ENCODE results near the gene ATAT1.

The ATAT1 gene

DNA sequence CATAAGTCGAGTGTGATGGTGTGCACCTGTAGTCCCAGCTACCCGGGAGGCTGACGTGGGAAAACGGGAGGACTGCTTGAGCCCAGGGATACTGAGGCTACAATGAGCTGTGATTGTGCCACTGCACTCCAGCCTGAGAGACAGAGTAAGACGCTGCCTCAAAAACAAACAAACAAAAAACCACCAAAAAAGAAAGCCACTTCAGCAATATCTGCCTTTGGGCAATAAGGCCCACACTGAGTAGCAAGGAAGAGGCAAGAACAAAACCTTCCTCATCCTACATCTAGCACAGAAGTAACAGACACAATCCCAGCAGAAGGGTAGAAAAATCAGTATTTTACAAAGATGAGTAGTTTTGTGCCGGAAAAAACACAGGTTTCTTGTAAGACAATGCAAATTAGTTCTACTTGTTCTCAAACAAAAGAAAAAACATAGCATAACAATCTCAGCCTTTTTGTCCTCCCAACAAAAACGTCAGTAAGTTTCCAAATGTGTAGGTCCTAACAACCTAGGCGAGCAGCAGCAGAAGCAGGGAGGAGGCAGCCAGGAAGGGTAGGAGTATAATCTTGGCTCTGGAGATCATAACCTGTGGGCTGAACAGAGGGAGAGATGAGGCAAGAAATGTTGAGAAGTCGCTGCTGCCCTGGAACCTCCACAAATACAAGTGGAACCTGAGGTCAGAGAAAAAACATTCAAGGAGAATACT lies 15.4 kb upstream of the ATAT1 start:
- TF ChIP-seq, protein P1, sequence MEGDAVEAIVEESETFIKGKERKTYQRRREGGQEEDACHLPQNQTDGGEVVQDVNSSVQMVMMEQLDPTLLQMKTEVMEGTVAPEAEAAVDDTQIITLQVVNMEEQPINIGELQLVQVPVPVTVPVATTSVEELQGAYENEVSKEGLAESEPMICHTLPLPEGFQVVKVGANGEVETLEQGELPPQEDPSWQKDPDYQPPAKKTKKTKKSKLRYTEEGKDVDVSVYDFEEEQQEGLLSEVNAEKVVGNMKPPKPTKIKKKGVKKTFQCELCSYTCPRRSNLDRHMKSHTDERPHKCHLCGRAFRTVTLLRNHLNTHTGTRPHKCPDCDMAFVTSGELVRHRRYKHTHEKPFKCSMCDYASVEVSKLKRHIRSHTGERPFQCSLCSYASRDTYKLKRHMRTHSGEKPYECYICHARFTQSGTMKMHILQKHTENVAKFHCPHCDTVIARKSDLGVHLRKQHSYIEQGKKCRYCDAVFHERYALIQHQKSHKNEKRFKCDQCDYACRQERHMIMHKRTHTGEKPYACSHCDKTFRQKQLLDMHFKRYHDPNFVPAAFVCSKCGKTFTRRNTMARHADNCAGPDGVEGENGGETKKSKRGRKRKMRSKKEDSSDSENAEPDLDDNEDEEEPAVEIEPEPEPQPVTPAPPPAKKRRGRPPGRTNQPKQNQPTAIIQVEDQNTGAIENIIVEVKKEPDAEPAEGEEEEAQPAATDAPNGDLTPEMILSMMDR (IDR thresholded peaks at IDR 0.05; ENCODE audit: control extremely low read depth, extremely low read depth, low read depth, missing control alignments): no peak
- ChIA-PET POLR2A (interaction anchor here (0.8 to 4.8 kb wide), 5 partner anchors 12 to 66 kb away, joined by 3 to 72 read pairs (median 3); partner anchors contain the start of gene ABCF1), CTCF (interaction anchor here (0.9 to 4.5 kb wide), 10 partner anchors 7 to 476 kb away, joined by 3 to 56 read pairs (median 4); no protein-coding TSS in a partner anchor)
- DNase-seq (ENCODE audit: extremely low spot score): no peak

DNA sequence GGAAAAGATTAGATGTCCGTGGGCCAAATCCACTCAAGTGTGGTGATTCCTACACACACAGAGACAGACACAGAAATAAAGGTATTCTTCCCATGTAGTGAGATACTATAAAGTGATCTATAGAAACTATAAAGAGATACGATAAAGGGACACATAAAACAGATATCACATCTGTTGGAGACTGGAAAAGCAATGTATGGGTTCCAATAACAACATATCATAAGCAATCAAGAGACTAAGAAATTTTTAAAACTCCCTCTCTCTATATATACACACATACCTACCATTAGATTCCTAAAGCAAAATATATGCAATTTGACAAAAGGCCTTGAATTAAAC lies 14.8 kb upstream of the ATAT1 start:
- TF ChIP-seq, protein P1 (IDR thresholded peaks at IDR 0.05; ENCODE audit: control extremely low read depth, extremely low read depth, low read depth, missing control alignments): no peak
- DNase-seq (ENCODE audit: extremely low spot score): no peak
- ChIA-PET CTCF (interaction anchor here (1.2 to 4.5 kb wide), 4 partner anchors 8 to 70 kb away, joined by 5 to 56 read pairs (median 10); no protein-coding TSS in a partner anchor), POLR2A (interaction anchor here (1.2 to 4.8 kb wide), 2 partner anchors 13 to 67 kb away, joined by 3 to 72 read pairs; no protein-coding TSS in a partner anchor)

DNA sequence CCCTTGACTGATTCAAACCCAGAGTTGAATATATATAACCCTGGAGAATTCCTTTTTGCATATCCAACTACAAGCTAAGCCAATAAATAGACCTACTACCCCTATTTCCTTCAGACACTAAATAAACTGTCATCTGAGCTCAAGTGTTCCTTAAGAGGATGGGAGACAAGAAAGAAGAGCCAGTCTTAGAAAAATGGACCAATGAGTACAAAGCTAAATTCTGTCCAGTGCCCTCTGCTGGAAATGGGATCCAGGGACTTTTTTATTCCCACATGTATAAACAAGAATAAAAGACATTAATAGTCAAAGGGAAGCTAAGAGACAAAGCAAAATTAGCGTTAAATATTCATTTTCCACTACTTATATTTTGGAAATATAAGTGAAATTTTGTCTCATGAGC lies 14.5 kb upstream of the ATAT1 start:
- ChIA-PET CTCF (interaction anchor here (0.9 to 4.5 kb wide), 10 partner anchors 8 to 125 kb away, joined by 3 to 56 read pairs (median 6); partner anchors contain the start of gene ATAT1), POLR2A (interaction anchor here (1.2 to 4.8 kb wide), 8 partner anchors 13 to 119 kb away, joined by 3 to 72 read pairs (median 8); partner anchors contain the start of genes ABCF1, GNL1, MDC1 and PRR3)
- no peak for DNase-seq (ENCODE audit: extremely low spot score)
- TF ChIP-seq, protein P1 (IDR thresholded peaks at IDR 0.05; ENCODE audit: control extremely low read depth, extremely low read depth, low read depth, missing control alignments): no peak

DNA sequence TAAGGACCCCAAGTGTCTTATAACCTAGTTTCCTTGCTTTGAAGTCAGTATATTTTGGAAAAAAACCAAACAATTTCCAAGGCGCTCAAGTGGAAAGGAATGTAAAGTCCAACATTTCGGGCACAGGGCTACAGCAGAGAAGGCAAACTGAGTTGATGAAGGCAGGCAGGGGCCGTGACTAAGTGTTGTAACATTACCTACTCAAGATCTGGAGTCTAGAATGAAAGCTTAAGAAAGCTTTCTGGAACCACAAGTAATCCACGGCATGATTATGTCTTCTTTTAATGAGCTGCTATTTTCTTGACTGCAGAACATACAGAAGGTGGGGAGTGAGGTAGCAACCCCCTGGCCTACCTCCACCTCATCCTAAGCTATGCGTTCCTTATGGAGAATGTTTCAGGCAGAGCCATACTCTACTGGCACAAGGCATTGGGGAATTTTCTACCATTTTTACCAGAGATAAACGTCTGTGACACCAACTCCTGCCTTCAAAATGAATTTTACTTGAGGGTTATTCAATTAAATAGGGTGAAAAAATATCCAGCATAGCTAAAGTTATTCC lies 13.9 kb upstream of the ATAT1 start:
- TF ChIP-seq, protein P1 (IDR thresholded peaks at IDR 0.05; ENCODE audit: control extremely low read depth, extremely low read depth, low read depth, missing control alignments): no peak
- CTCF ChIA-PET: interaction anchor here (0.8 to 4.5 kb wide), 13 partner anchors 9 to 131 kb away, joined by 3 to 56 read pairs (median 6); partner anchors contain the start of gene ATAT1
- DNase-seq (ENCODE audit: extremely low spot score): no peak
- POLR2A ChIA-PET: interaction anchor here (0.6 to 4.8 kb wide), 14 partner anchors 8 to 144 kb away, joined by 3 to 72 read pairs (median 5); partner anchors contain the start of genes ABCF1, DHX16, GNL1 and MDC1

DNA sequence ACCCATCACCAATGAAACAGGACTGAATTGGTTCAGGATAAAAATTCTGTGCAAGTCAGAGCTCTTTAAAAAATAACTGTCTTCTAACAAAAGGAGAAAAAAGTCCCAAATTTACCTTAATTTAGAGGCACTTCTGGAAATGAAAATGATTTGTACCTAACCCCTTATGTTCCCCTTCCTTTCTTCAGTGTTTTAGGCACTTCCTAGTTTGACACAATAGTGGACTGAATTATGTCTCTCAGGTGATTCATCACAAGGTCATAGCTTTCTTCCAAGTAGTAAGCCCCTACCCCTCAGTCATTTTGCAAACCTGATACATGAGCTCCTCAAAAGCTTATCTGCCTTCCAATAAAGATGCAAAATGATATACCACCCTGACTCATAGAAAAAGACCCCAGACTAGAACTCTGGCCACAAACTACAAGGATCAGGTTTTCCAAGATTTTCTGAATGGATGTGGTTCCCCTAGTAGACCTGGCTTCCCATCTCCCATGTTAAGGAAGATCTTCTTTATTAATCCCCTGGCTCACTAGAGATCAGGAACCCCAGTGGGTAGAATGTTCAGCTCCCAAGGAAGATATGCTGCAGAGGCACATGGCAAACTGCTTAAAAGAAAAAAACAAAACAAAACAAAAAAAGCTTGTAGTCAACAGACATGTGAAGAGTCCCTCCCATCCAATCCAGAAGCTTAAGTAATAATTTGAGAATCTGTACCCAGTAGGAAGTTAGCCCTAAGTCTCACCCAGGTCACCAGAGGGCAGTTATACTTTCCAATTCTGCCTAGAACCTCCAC lies 13.2 kb upstream of the ATAT1 start:
- TF ChIP-seq, protein P1 (IDR thresholded peaks at IDR 0.05; ENCODE audit: control extremely low read depth, extremely low read depth, low read depth, missing control alignments): no peak
- DNase-seq (ENCODE audit: extremely low spot score): no peak
- CTCF ChIA-PET: interaction anchor here (0.7 to 4.5 kb wide), 13 partner anchors 9 to 131 kb away, joined by 3 to 56 read pairs (median 6); partner anchors contain the start of gene ATAT1
- POLR2A ChIA-PET: interaction anchor here (0.6 to 4.8 kb wide), 17 partner anchors 8 to 190 kb away, joined by 3 to 72 read pairs (median 4); partner anchors contain the start of genes ABCF1, DHX16, GNL1 and MDC1

Data from GM10248 (cell line).